ENCODE measurements around the gene NEFH.
"Not testable (repeated sequence)": the region's sequence is repeated elsewhere in the genome, so short reads cannot be mapped to it uniquely, and the experiment has no call there.

NEFH gene

DNA sequence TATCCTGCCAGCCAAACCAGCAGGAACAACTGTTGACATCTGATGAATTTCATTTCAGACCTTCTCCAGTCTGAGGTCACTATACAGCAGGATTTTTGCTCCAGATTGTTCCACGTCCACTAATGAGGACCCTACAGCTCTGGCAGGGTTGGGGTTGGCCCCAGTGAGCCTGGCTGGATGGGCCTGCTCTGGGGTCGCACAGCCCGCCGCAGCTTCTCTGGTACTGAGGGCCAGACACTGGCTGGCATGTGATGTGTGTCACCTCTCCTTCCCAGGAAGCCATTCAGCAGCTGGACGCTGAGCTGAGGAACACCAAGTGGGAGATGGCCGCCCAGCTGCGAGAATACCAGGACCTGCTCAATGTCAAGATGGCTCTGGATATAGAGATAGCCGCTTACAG, 5.4 kb downstream of the NEFH start:
- Histone ChIP-seq H4K12ac (ENCODE audit: low read depth, low read length) (no peak overlapping the region), H2AK5ac (ENCODE audit: low read length) (no peak overlapping the region), H4K8ac (ENCODE audit: low read depth, low read length) (no peak overlapping the region), H3K4ac (ENCODE audit: low read depth, low read length) (no peak overlapping the region), H2BK5ac (ENCODE audit: low read depth, low read length, poor library complexity) (no peak overlapping the region), H3K9ac (ENCODE audit: low read length) (no peak overlapping the region), H3K4me2 (ENCODE audit: low read length) (no peak overlapping the region), H3K4me3 (ENCODE audit: low read depth, low read length) (no peak overlapping the region), H2AFZ (ENCODE audit: insufficient read depth, low read length, poor library complexity) (no peak overlapping the region), H3K18ac (ENCODE audit: low read length) (no peak overlapping the region), H3K27ac (ENCODE audit: low read depth, low read length) (no peak overlapping the region), H3K27me3 (ENCODE audit: insufficient read depth, low read length) (peaks cover 14% of the 10 kb centered on the region), H3K4me1 (ENCODE audit: control insufficient read depth in 1 of 2, insufficient read depth in 2 of 2, low read length in 2 of 2) (peaks cover 6 to 7% of the 10 kb centered on the region in 2 experiments), H3K36me3 (ENCODE audit: control insufficient read depth in 1 of 2, insufficient read depth in 2 of 2, low read length in 2 of 2) (no peaks in the 10 kb centered on the region), H3K9me3 (ENCODE audit: insufficient read depth, low read depth, low read length) (peaks cover 10% of the 10 kb centered on the region), H2BK12ac (ENCODE audit: low read length) (no peak overlapping the region), H3K14ac (ENCODE audit: low read length) (no peak overlapping the region), H3K23ac (ENCODE audit: low read length) (no peak overlapping the region), H3K79me1 (ENCODE audit: low read length) (no peaks in the 10 kb centered on the region), H3K79me2 (ENCODE audit: control insufficient read depth, insufficient read depth, low read length, poor library complexity) (no peaks in the 10 kb centered on the region), H2BK120ac (ENCODE audit: insufficient read depth, low read length, poor library complexity) (no peak overlapping the region), H4K91ac (ENCODE audit: low read depth, low read length) (no peak overlapping the region)
- no peak for DNase-seq
- no CpG with 5 or more reads among the region's 8 CpGs for WGBS (ENCODE audit: extremely low coverage, insufficient coverage, insufficient read length)

DNA sequence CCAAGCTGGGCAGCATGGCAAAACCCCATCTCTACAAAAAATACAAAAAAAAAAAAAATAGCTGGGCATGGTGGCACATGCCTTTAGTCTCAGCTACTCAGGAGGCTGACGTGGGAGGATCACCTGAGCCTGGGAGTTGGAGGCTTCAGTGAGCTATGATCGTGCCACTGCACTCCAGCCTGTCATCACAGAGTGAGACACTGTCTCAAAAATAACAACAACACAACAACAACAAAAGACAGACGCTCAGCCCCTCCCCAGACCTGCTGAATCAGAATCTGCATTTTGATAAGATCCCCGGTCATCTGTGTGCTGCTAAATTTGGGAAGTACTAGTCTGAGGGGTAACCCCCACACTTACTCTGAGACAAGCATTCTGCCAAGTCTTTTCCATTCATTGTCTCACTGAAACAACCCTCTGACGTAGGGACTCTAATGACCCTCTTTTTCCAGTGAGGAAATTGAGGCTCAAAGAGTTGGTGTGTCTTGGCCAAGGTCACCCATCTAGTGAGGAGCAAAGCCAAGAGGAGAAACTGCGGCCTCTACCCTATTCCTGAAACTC, 7.5 kb downstream of the NEFH start:
- Histone ChIP-seq H4K12ac (ENCODE audit: low read depth, low read length) (no peak overlapping the region), H2BK5ac (ENCODE audit: low read depth, low read length, poor library complexity) (no peak overlapping the region), H3K36me3 (ENCODE audit: control insufficient read depth in 1 of 2, insufficient read depth in 2 of 2, low read length in 2 of 2) (no peaks in the 10 kb centered on the region), H3K4me3 (ENCODE audit: low read depth, low read length) (no peak overlapping the region), H3K79me1 (ENCODE audit: low read length) (no peaks in the 10 kb centered on the region), H3K27me3 (ENCODE audit: insufficient read depth, low read length) (no peaks in the 10 kb centered on the region), H3K4ac (ENCODE audit: low read depth, low read length) (no peak overlapping the region), H2BK120ac (ENCODE audit: insufficient read depth, low read length, poor library complexity) (no peak overlapping the region), H3K79me2 (ENCODE audit: control insufficient read depth, insufficient read depth, low read length, poor library complexity) (no peaks in the 10 kb centered on the region), H4K8ac (ENCODE audit: low read depth, low read length) (no peak overlapping the region), H3K4me2 (ENCODE audit: low read length) (no peak overlapping the region), H3K27ac (ENCODE audit: low read depth, low read length) (no peak overlapping the region), H3K18ac (ENCODE audit: low read length) (no peak overlapping the region), H3K23ac (ENCODE audit: low read length) (no peak overlapping the region), H4K91ac (ENCODE audit: low read depth, low read length) (no peak overlapping the region), H2BK12ac (ENCODE audit: low read length) (no peak overlapping the region), H2AFZ (ENCODE audit: insufficient read depth, low read length, poor library complexity) (no peak overlapping the region), H2AK5ac (ENCODE audit: low read length) (no peak overlapping the region), H3K9ac (ENCODE audit: low read length) (no peak overlapping the region), H3K9me3 (ENCODE audit: insufficient read depth, low read depth, low read length) (peaks cover 3% of the 10 kb centered on the region), H3K4me1 (ENCODE audit: control insufficient read depth in 1 of 2, insufficient read depth in 2 of 2, low read length in 2 of 2) (no peaks in the 10 kb centered on the region), H3K14ac (ENCODE audit: low read length) (no peak overlapping the region)
- DNase-seq: no peak
- no CpG with 5 or more reads among the region's 6 CpGs for WGBS (ENCODE audit: extremely low coverage, insufficient coverage, insufficient read length)

DNA sequence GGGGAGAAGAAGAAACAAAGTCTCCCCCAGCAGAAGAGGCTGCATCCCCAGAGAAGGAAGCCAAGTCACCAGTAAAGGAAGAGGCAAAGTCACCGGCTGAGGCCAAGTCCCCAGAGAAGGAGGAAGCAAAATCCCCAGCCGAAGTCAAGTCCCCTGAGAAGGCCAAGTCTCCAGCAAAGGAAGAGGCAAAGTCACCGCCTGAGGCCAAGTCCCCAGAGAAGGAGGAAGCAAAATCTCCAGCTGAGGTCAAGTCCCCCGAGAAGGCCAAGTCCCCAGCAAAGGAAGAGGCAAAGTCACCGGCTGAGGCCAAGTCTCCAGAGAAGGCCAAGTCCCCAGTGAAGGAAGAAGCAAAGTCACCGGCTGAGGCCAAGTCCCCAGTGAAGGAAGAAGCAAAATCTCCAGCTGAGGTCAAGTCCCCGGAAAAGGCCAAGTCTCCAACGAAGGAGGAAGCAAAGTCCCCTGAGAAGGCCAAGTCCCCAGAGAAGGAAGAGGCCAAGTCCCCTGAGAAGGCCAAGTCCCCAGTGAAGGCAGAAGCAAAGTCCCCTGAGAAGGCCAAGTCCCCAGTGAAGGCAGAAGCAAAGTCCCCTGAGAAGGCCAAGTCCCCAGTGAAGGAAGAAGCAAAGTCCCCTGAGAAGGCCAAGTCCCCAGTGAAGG, 9.2 kb downstream of the NEFH start:
- not testable (repeated sequence) for H3K79me2 ChIP-seq (ENCODE audit: control insufficient read depth, insufficient read depth, low read length, poor library complexity); H2BK5ac ChIP-seq (ENCODE audit: low read depth, low read length, poor library complexity); DNase-seq; H3K4me2 ChIP-seq (ENCODE audit: low read length); H2BK12ac ChIP-seq (ENCODE audit: low read length); H2BK120ac ChIP-seq (ENCODE audit: insufficient read depth, low read length, poor library complexity); H4K8ac ChIP-seq (ENCODE audit: low read depth, low read length); H2AFZ ChIP-seq (ENCODE audit: insufficient read depth, low read length, poor library complexity); H4K91ac ChIP-seq (ENCODE audit: low read depth, low read length); H3K9me3 ChIP-seq (ENCODE audit: insufficient read depth, low read depth, low read length); H3K4me3 ChIP-seq (ENCODE audit: low read depth, low read length); H3K4ac ChIP-seq (ENCODE audit: low read depth, low read length); H3K14ac ChIP-seq (ENCODE audit: low read length); H3K36me3 ChIP-seq (ENCODE audit: control insufficient read depth in 1 of 2, insufficient read depth in 2 of 2, low read length in 2 of 2); H3K4me1 ChIP-seq (ENCODE audit: control insufficient read depth in 1 of 2, insufficient read depth in 2 of 2, low read length in 2 of 2); H3K18ac ChIP-seq (ENCODE audit: low read length); H3K27me3 ChIP-seq (ENCODE audit: insufficient read depth, low read length); H3K79me1 ChIP-seq (ENCODE audit: low read length); H3K27ac ChIP-seq (ENCODE audit: low read depth, low read length); H4K12ac ChIP-seq (ENCODE audit: low read depth, low read length); H2AK5ac ChIP-seq (ENCODE audit: low read length); H3K9ac ChIP-seq (ENCODE audit: low read length); H3K23ac ChIP-seq (ENCODE audit: low read length)
- no CpG with 5 or more reads among the region's 8 CpGs for WGBS (ENCODE audit: extremely low coverage, insufficient coverage, insufficient read length)

DNA sequence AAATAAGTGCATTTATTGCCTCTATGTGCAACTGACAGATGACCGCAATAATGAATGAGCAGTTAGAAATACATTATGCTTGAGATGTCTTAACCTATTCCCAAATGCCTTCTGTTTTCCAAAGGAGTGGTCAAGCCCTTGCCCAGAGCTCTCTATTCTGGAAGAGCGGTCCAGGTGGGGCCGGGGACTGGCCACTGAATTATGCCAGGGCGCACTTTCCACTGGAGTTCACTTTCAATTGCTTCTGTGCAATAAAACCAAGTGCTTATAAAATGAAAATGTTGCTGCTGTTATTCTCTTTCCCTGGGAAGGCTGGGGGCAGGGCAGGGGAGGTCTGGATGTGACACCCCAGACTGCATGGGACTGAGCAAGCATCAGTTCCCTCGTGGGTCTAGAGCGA, 11.0 kb downstream of the NEFH start:
- Histone ChIP-seq H2BK5ac (ENCODE audit: low read depth, low read length, poor library complexity) (no peak overlapping the region), H3K23ac (ENCODE audit: low read length) (no peak overlapping the region), H4K91ac (ENCODE audit: low read depth, low read length) (no peak overlapping the region), H3K4ac (ENCODE audit: low read depth, low read length) (no peak overlapping the region), H4K8ac (ENCODE audit: low read depth, low read length) (no peak overlapping the region), H2AK5ac (ENCODE audit: low read length) (no peak overlapping the region), H3K9ac (ENCODE audit: low read length) (no peak overlapping the region), H3K36me3 (ENCODE audit: control insufficient read depth in 1 of 2, insufficient read depth in 2 of 2, low read length in 2 of 2) (no peaks in the 10 kb centered on the region), H3K4me1 (ENCODE audit: control insufficient read depth in 1 of 2, insufficient read depth in 2 of 2, low read length in 2 of 2) (no peaks in the 10 kb centered on the region), H3K79me2 (ENCODE audit: control insufficient read depth, insufficient read depth, low read length, poor library complexity) (no peaks in the 10 kb centered on the region), H2BK120ac (ENCODE audit: insufficient read depth, low read length, poor library complexity) (no peak overlapping the region), H3K4me3 (ENCODE audit: low read depth, low read length) (no peak overlapping the region), H4K12ac (ENCODE audit: low read depth, low read length) (no peak overlapping the region), H2BK12ac (ENCODE audit: low read length) (no peak overlapping the region), H2AFZ (ENCODE audit: insufficient read depth, low read length, poor library complexity) (no peak overlapping the region), H3K27ac (ENCODE audit: low read depth, low read length) (no peak overlapping the region), H3K79me1 (ENCODE audit: low read length) (no peaks in the 10 kb centered on the region), H3K14ac (ENCODE audit: low read length) (no peak overlapping the region), H3K27me3 (ENCODE audit: insufficient read depth, low read length) (no peaks in the 10 kb centered on the region), H3K18ac (ENCODE audit: low read length) (no peak overlapping the region), H3K9me3 (ENCODE audit: insufficient read depth, low read depth, low read length) (no peaks in the 10 kb centered on the region), H3K4me2 (ENCODE audit: low read length) (no peak overlapping the region)
- no CpG with 5 or more reads among the region's 6 CpGs for WGBS (ENCODE audit: extremely low coverage, insufficient coverage, insufficient read length)
- no peak for DNase-seq

Measured in trophoblast cell (in vitro differentiated cells and primary cell).